ENCODE results near the gene ENOX1.

GRCh38 chr13:43315522-43315921 is 471.2 kb downstream of the ENOX1 start:
- TF ChIP-seq EZH2 (IDR thresholded peaks at IDR 0.05; ENCODE audit: borderline replicate concordance, low read depth, low read length, severe bottlenecking) (no peak), CTCF (IDR thresholded peaks at IDR 0.05; ENCODE audit: extremely low read depth in 1 of 2, insufficient read depth in 1 of 2, low read depth in 1 of 2, low read length in 2 of 2) (no peak)
